ENCODE data around the gene USP43. TPM values are rescaled to one million over a fixed set of nuclear protein-coding genes. Genes with fewer than 3 reads are reported as not detected.

Gene USP43
- total RNA-seq, 1 experiment from 2014 or later = 0.34 TPM

GRCh38 chr17:9615486-9615885 is 29.8 kb upstream of the USP43 start:
- DNase-seq (ENCODE audit: low spot score) = no peak
- Histone ChIP-seq H3K27me3 (replicated peaks; ENCODE audit: insufficient read depth, low read depth, low read length, poor library complexity) (no peaks in the 10 kb centered on the region), H3K4me1 (ENCODE audit: insufficient read depth, low read length, poor library complexity, severe bottlenecking) (no peaks in the 10 kb centered on the region), H3K9me3 (ENCODE audit: low read depth, low read length, poor library complexity, severe bottlenecking) (no peaks in the 10 kb centered on the region), H3K36me3 (ENCODE audit: insufficient read depth, low read length, poor library complexity, severe bottlenecking) (no peaks in the 10 kb centered on the region), H3K27ac (ENCODE audit: low read depth, low read length, poor library complexity, severe bottlenecking) (no peak overlapping the region), H3K4me3 (ENCODE audit: low read depth, low read length, poor library complexity, severe bottlenecking) (no peak overlapping the region)
- POLR2A ChIA-PET (ENCODE audit: low non-redundant PET) = no interaction called here
- intact Hi-C loops (cut with micrococcal nuclease; ENCODE audit: unreplicated experiment) = no loop called here
- BruUV-seq (replicated peaks) = no TSS peak
- CTCF ChIA-PET = interaction anchor here (0.7 kb wide), 1 partner anchor 273 kb away, joined by 21 read pairs; no protein-coding TSS in a partner anchor
- TF ChIP-seq CTCF (conservative IDR thresholded peaks at IDR 0.05; ENCODE audit: low read depth, low read length) = no peak
- no peak for TF ChIP-seq EZH2 (IDR thresholded peaks at IDR 0.05; ENCODE audit: borderline replicate concordance, low read depth, low read length, poor library complexity, severe bottlenecking)

- Histone ChIP-seq H3K4me3 (ENCODE audit: low read depth, low read length, poor library complexity, severe bottlenecking) (no peak overlapping the region), H3K27ac (ENCODE audit: low read depth, low read length, poor library complexity, severe bottlenecking) (no peak overlapping the region), H3K4me1 (ENCODE audit: insufficient read depth, low read length, poor library complexity, severe bottlenecking) (no peaks in the 10 kb centered on the region), H3K27me3 (replicated peaks; ENCODE audit: insufficient read depth, low read depth, low read length, poor library complexity) (no peaks in the 10 kb centered on the region), H3K36me3 (ENCODE audit: insufficient read depth, low read length, poor library complexity, severe bottlenecking) (no peaks in the 10 kb centered on the region), H3K9me3 (ENCODE audit: low read depth, low read length, poor library complexity, severe bottlenecking) (no peaks in the 10 kb centered on the region)
- intact Hi-C loops (cut with micrococcal nuclease; ENCODE audit: unreplicated experiment) = no loop called here
- ChIA-PET CTCF (no interaction called here), POLR2A (ENCODE audit: low non-redundant PET) (no interaction called here)
- DNase-seq (ENCODE audit: low spot score) = no peak
- BruUV-seq (replicated peaks) = no TSS peak
- no peak for TF ChIP-seq EZH2 (IDR thresholded peaks at IDR 0.05; ENCODE audit: borderline replicate concordance, low read depth, low read length, poor library complexity, severe bottlenecking)
- no peak for TF ChIP-seq CTCF (conservative IDR thresholded peaks at IDR 0.05; ENCODE audit: low read depth, low read length)
Measured at GRCh38 chr17:9622961-9623360, 22.4 kb upstream of the USP43 start.

- ChIA-PET POLR2A (ENCODE audit: low non-redundant PET) (no interaction called here), CTCF (no interaction called here)
- Histone ChIP-seq H3K4me1 (ENCODE audit: insufficient read depth, low read length, poor library complexity, severe bottlenecking) (no peaks in the 10 kb centered on the region), H3K27ac (ENCODE audit: low read depth, low read length, poor library complexity, severe bottlenecking) (no peak overlapping the region), H3K27me3 (replicated peaks; ENCODE audit: insufficient read depth, low read depth, low read length, poor library complexity) (no peaks in the 10 kb centered on the region), H3K4me3 (ENCODE audit: low read depth, low read length, poor library complexity, severe bottlenecking) (no peak overlapping the region), H3K36me3 (ENCODE audit: insufficient read depth, low read length, poor library complexity, severe bottlenecking) (no peaks in the 10 kb centered on the region), H3K9me3 (ENCODE audit: low read depth, low read length, poor library complexity, severe bottlenecking) (no peaks in the 10 kb centered on the region)
- TF ChIP-seq CTCF (conservative IDR thresholded peaks at IDR 0.05; ENCODE audit: low read depth, low read length) (no peak), EZH2 (IDR thresholded peaks at IDR 0.05; ENCODE audit: borderline replicate concordance, low read depth, low read length, poor library complexity, severe bottlenecking) (no peak)
- no TSS peak for BruUV-seq (replicated peaks)
- intact Hi-C loops (cut with micrococcal nuclease; ENCODE audit: unreplicated experiment) = no loop called here
- no peak for DNase-seq (ENCODE audit: low spot score)
Measured at GRCh38 chr17:9628509-9628908, 16.8 kb upstream of the USP43 start.
